ENCODE measurements around the gene CXCL3.

GRCh38 chr4:73990988-73991741 lies 47.3 kb downstream of the CXCL3 start:
- TF ChIP-seq, protein P1, sequence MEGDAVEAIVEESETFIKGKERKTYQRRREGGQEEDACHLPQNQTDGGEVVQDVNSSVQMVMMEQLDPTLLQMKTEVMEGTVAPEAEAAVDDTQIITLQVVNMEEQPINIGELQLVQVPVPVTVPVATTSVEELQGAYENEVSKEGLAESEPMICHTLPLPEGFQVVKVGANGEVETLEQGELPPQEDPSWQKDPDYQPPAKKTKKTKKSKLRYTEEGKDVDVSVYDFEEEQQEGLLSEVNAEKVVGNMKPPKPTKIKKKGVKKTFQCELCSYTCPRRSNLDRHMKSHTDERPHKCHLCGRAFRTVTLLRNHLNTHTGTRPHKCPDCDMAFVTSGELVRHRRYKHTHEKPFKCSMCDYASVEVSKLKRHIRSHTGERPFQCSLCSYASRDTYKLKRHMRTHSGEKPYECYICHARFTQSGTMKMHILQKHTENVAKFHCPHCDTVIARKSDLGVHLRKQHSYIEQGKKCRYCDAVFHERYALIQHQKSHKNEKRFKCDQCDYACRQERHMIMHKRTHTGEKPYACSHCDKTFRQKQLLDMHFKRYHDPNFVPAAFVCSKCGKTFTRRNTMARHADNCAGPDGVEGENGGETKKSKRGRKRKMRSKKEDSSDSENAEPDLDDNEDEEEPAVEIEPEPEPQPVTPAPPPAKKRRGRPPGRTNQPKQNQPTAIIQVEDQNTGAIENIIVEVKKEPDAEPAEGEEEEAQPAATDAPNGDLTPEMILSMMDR (IDR thresholded peaks at IDR 0.05): no peak
- no peak for TF ChIP-seq POLR2A (IDR thresholded peaks at IDR 0.05)
